ENCODE results near the gene SYTL2. TPM values are rescaled to one million over a fixed set of nuclear protein-coding genes. Genes with fewer than 3 reads are reported as not detected.

The SYTL2 gene
- polyA plus RNA-seq, 1 of the 3 experiments (the other 2 are of a cell fraction), result 36.0 TPM

- Histone ChIP-seq H3K4me1 (ENCODE audit: control insufficient read depth in 1 of 2, insufficient read depth in 2 of 2, low read depth in 1 of 2, low read length in 1 of 2) (no peaks in the 10 kb centered on the region), H3K4me3 (ENCODE audit: low read depth in 2 of 2, low read length in 1 of 2) (no peak overlapping the region), H3K9me2 (no peaks in the 10 kb centered on the region), H3K79me2 (ENCODE audit: insufficient read depth) (no peaks in the 10 kb centered on the region), H3K4me2 (no peak overlapping the region), H4K20me1 (ENCODE audit: insufficient read depth) (no peaks in the 10 kb centered on the region), H3K9me3 (no peaks in the 10 kb centered on the region), H3F3A (replicated peaks; ENCODE audit: insufficient read depth) (no peaks in the 10 kb centered on the region), H2AFZ (ENCODE audit: low read depth) (no peak overlapping the region), H3K36me3 (replicated peaks in 1 of 2; ENCODE audit: control insufficient read depth in 1 of 2, insufficient read depth in 2 of 2, low read length in 1 of 2) (no peaks in the 10 kb centered on the region), H3K27ac (ENCODE audit: low read depth in 2 of 2, low read length in 1 of 2) (no peak overlapping the region), H3K27me3 (ENCODE audit: insufficient read depth) (no peaks in the 10 kb centered on the region), H3K9ac (no peak overlapping the region)
- POLR2A ChIA-PET, result no interaction called here
- CTCF ChIA-PET, result interaction anchor here (0.6 kb wide), 1 partner anchor 1133 kb away, joined by 3 read pairs; no protein-coding TSS in a partner anchor
- no peak for TF ChIP-seq CHD2 (IDR thresholded peaks at IDR 0.05; ENCODE audit: low read length, partially characterized antibody)
- TF ChIP-seq SIN3A (IDR thresholded peaks at IDR 0.05; ENCODE audit: borderline replicate concordance, low read depth, low read length), result no peak
- no peak for TF ChIP-seq ZBTB33 (IDR thresholded peaks at IDR 0.05; ENCODE audit: borderline replicate concordance, low read depth)
- TF ChIP-seq EZH2phosphoT487 (IDR thresholded peaks at IDR 0.05; ENCODE audit: borderline replicate concordance, low read depth), result no peak
- TF ChIP-seq GABPA (IDR thresholded peaks at IDR 0.05; ENCODE audit: low read depth), result no peak
- TF ChIP-seq MEF2A (IDR thresholded peaks at IDR 0.05; ENCODE audit: borderline replicate concordance, low read depth), result no peak
- TF ChIP-seq IRF3 (IDR thresholded peaks at IDR 0.05; ENCODE audit: low read depth, low read length), result no peak
- DNase-seq, result no peak
- WGBS (ENCODE audit: low lambda C conversion rate), result 45% methylated on average over 5 of the region's 5 CpGs
These were observed 41.2 kb downstream of the SYTL2 start for GRCh38 chr11:85769771-85770170.

- Histone ChIP-seq H3K9ac (no peak overlapping the region), H3K27me3 (ENCODE audit: insufficient read depth) (no peaks in the 10 kb centered on the region), H4K20me1 (ENCODE audit: insufficient read depth) (no peaks in the 10 kb centered on the region), H2AFZ (ENCODE audit: low read depth) (no peak overlapping the region), H3K4me2 (no peak overlapping the region), H3K9me2 (no peaks in the 10 kb centered on the region), H3K36me3 (replicated peaks in 1 of 2; ENCODE audit: control insufficient read depth in 1 of 2, insufficient read depth in 2 of 2, low read length in 1 of 2) (no peaks in the 10 kb centered on the region), H3K4me1 (ENCODE audit: control insufficient read depth in 1 of 2, insufficient read depth in 2 of 2, low read depth in 1 of 2, low read length in 1 of 2) (no peaks in the 10 kb centered on the region), H3K9me3 (no peaks in the 10 kb centered on the region), H3K79me2 (ENCODE audit: insufficient read depth) (no peaks in the 10 kb centered on the region), H3K27ac (ENCODE audit: low read depth in 2 of 2, low read length in 1 of 2) (no peak overlapping the region), H3F3A (replicated peaks; ENCODE audit: insufficient read depth) (no peaks in the 10 kb centered on the region), H3K4me3 (ENCODE audit: low read depth in 2 of 2, low read length in 1 of 2) (no peak overlapping the region)
- TF ChIP-seq CTCF (IDR thresholded peaks at IDR 0.05) (no peak), IRF3 (IDR thresholded peaks at IDR 0.05; ENCODE audit: low read depth, low read length) (no peak), USF1 (IDR thresholded peaks at IDR 0.05; ENCODE audit: borderline replicate concordance, low read depth) (no peak), PBX3 (IDR thresholded peaks at IDR 0.05) (no peak), FOXJ3 (CRISPR knock-in tag; IDR thresholded peaks at IDR 0.05) (no peak), RAD21 (IDR thresholded peaks at IDR 0.05; ENCODE audit: low read length) (no peak), TCF12 (IDR thresholded peaks at IDR 0.05) (no peak), RXRA (IDR thresholded peaks at IDR 0.05; ENCODE audit: borderline replicate concordance, low read depth) (no peak), SIN3A (IDR thresholded peaks at IDR 0.05; ENCODE audit: borderline replicate concordance, low read depth, low read length) (no peak), RCOR1 (IDR thresholded peaks at IDR 0.05; ENCODE audit: low read length) (no peak), FOSL2 (IDR thresholded peaks at IDR 0.05; ENCODE audit: borderline replicate concordance, low read depth) (no peak)
- ChIA-PET POLR2A (no interaction called here), CTCF (no interaction called here)
- WGBS (ENCODE audit: low lambda C conversion rate), result 78% methylated on average over 1 of the region's 1 CpG
- no peak for DNase-seq
These were observed 42.3 kb downstream of the SYTL2 start for GRCh38 chr11:85768473-85769146.

Data from SK-N-SH (cell line).